Omental fat pad (tissue), 4 donors: ENCODE results near the gene CFAP206. TPM values are rescaled to one million over a fixed set of nuclear protein-coding genes. Genes with fewer than 3 reads are reported as not detected.
"Not testable (repeated sequence)": the region's sequence is repeated elsewhere in the genome, so short reads cannot be mapped to it uniquely, and the experiment has no call there.

Source experiments
- ATAC-seq: fragments of 150-250 bp; one replicate; pipeline ENCODE4 v1.9.1; 2016; ENCODE audit warnings: mild to moderate bottlenecking, moderate library complexity; ENCODE audit not compliant: low FRiP score
- DNase-seq: peaks from one replicate; pipeline ENCODE4 v3.0.0-alpha.2; 2019; ENCODE audit warnings: low spot score
- CTCF ChIP-seq, 3 donors: fragments of 450-650 bp; IDR thresholded peaks; one replicate each; pipeline ENCODE4 v1.5.1; 2016 to 2017; ENCODE audit warnings: antibody characterized with exemption in 3 of 3, mild to moderate bottlenecking in 3 of 3, moderate library complexity in 2 of 3
- small RNA-seq: library from RNA; depleted of rRNA; stranded (forward); fragments of <200 nt; gene quantifications from one replicate; pipeline ENCODE3, GENCODE V24; 2016
- total RNA-seq, 4 donors: library from RNA; depleted of rRNA; stranded (reverse); fragments of >200 nt; gene quantifications; one replicate each; pipeline ENCODE4 v1.1.0, GENCODE V29; 2016

Gene CFAP206
- total RNA-seq, 4 donors from 2014 or later: 0.37 TPM; not detected in 3

GRCh38 chr6:87484491-87484890 lies 76.7 kb downstream of the CFAP206 start:
- no peak for ATAC-seq
- no peak for DNase-seq
- no peak for TF ChIP-seq CTCF (IDR thresholded peaks at IDR 0.05)

GRCh38 chr6:87487555-87487954 lies 79.8 kb downstream of the CFAP206 start:
- DNase-seq (no peak), ATAC-seq (no peak)
- no peak for TF ChIP-seq CTCF (IDR thresholded peaks at IDR 0.05)

GRCh38 chr6:87489326-87489725 lies 81.6 kb downstream of the CFAP206 start:
- ATAC-seq, DNase-seq: not testable (repeated sequence)

- DNase-seq (no peak), ATAC-seq (no peak)
- no peak for TF ChIP-seq CTCF (IDR thresholded peaks at IDR 0.05)
These were observed 87.1 kb downstream of the CFAP206 start for GRCh38 chr6:87494761-87495422.

- no peak for ATAC-seq
These were observed 90.3 kb downstream of the CFAP206 start for GRCh38 chr6:87498048-87498447.

GRCh38 chr6:87501809-87502572 lies 94.2 kb downstream of the CFAP206 start:
- DNase-seq: no peak
- no peak for ATAC-seq
- TF ChIP-seq CTCF (IDR thresholded peaks at IDR 0.05): no peak

More at GRCh38 chr6:87498048-87498447, 90.3 kb downstream of the CFAP206 start:
- no peak for TF ChIP-seq CTCF (IDR thresholded peaks at IDR 0.05)
- DNase-seq: no peak

- no peak for TF ChIP-seq CTCF (IDR thresholded peaks at IDR 0.05)
- no peak for ATAC-seq
- no peak for DNase-seq
These were observed 96.7 kb downstream of the CFAP206 start for GRCh38 chr6:87504441-87504840.

Small RNA genes within 50 kb of the gene (small RNA-seq; reads per million reads assigned to genes)
- gene AL049697.2 (not detected), gene RNU6-444P (not detected)

Other genes starting within 250 kb of the CFAP206 start
- 10 to 100 TPM in 1 of 4 donors, 1 to 10 TPM in 3; 4.4 to 13.6 (median 5.9) TPM for gene SMIM8, start 85.4 kb upstream of the CFAP206 start, total RNA-seq
- not detected for gene GJB7, start 78.7 kb upstream of the CFAP206 start, total RNA-seq
- 1 to 10 TPM; 1.7 to 7.4 (median 2.0) TPM for gene C6orf163, start 63.2 kb upstream of the CFAP206 start, total RNA-seq
- 10 to 100 TPM; 12.0 to 20.0 (median 15.1) TPM for gene SLC35A1, start 65.0 kb downstream of the CFAP206 start, total RNA-seq
- 10 to 100 TPM; 21.8 to 43.2 (median 22.9) TPM for gene RARS2, start 182.0 kb downstream of the CFAP206 start, total RNA-seq
- gene ORC3, start 182.2 kb downstream of the CFAP206 start, total RNA-seq: 10 to 100 TPM; 11.4 to 21.6 (median 13.9) TPM